Neuron (in vitro differentiated cells): ENCODE measurements around the gene RTN4RL2.

Experiments
- H2AFZ ChIP-seq: one replicate; pipeline ENCODE4 v1.6.1; 2013; ENCODE audit warnings: low read depth, mild to moderate bottlenecking, inconsistent platforms, low read length, moderate library complexity
- H3K27me3 ChIP-seq: one replicate; pipeline ENCODE4 v1.6.1; 2013; ENCODE audit warnings: low read length; ENCODE audit not compliant: insufficient read depth
- H3K36me3 ChIP-seq: one replicate; pipeline ENCODE4 v1.6.1; 2013; ENCODE audit warnings: low read length; ENCODE audit not compliant: insufficient read depth
- H3K4me1 ChIP-seq: one replicate; pipeline ENCODE4 v1.6.1; 2013; ENCODE audit warnings: low read length; ENCODE audit not compliant: insufficient read depth
- H3K4me3 ChIP-seq: 2 replicates; pipeline ENCODE4 v1.5.1; 2013; ENCODE audit warnings: mild to moderate bottlenecking, low read length, moderate library complexity
- H3K9me3 ChIP-seq: one replicate; pipeline ENCODE4 v1.6.1; 2013; ENCODE audit warnings: low read length

The RTN4RL2 gene

GRCh38 chr11:57496109-57496820, 35.9 kb downstream of the RTN4RL2 start:
- H3K4me3 ChIP-seq, result no peak overlapping the region
- H3K27me3 ChIP-seq, result no peaks in the 10 kb centered on the region
- H3K36me3 ChIP-seq, result no peaks in the 10 kb centered on the region
- no peak overlapping the region for H2AFZ ChIP-seq
- peaks cover 11% of the 10 kb centered on the region for H3K4me1 ChIP-seq
- H3K9me3 ChIP-seq, result no peaks in the 10 kb centered on the region

GRCh38 chr11:57497303-57498247, 37.2 kb downstream of the RTN4RL2 start:
- Histone ChIP-seq H3K27me3 (no peaks in the 10 kb centered on the region), H2AFZ (no peak overlapping the region), H3K9me3 (no peaks in the 10 kb centered on the region), H3K36me3 (no peaks in the 10 kb centered on the region), H3K4me3 (no peak overlapping the region), H3K4me1 (peaks cover 11% of the 10 kb centered on the region)

- Histone ChIP-seq H3K27me3 (no peaks in the 10 kb centered on the region), H3K9me3 (no peaks in the 10 kb centered on the region), H3K4me3 (no peak overlapping the region), H2AFZ (no peak overlapping the region), H3K4me1 (peaks cover 11% of the 10 kb centered on the region), H3K36me3 (no peaks in the 10 kb centered on the region)
These were observed 38.2 kb downstream of the RTN4RL2 start for GRCh38 chr11:57498540-57498939.

GRCh38 chr11:57499413-57499982, 39.2 kb downstream of the RTN4RL2 start:
- H3K9me3 ChIP-seq, result no peaks in the 10 kb centered on the region
- H2AFZ ChIP-seq, result peak overlapping the region; percentile 41
- H3K4me1 ChIP-seq, result peaks cover 11% of the 10 kb centered on the region
- H3K4me3 ChIP-seq, result peak overlapping the region; percentile 33
- no peaks in the 10 kb centered on the region for H3K27me3 ChIP-seq
- H3K36me3 ChIP-seq, result no peaks in the 10 kb centered on the region

- Histone ChIP-seq H2AFZ (peak overlapping the region; percentile 41), H3K27me3 (no peaks in the 10 kb centered on the region), H3K9me3 (no peaks in the 10 kb centered on the region), H3K36me3 (no peaks in the 10 kb centered on the region), H3K4me1 (peaks cover 11% of the 10 kb centered on the region), H3K4me3 (peak overlapping the region; percentile 21)
These were observed 39.7 kb downstream of the RTN4RL2 start for GRCh38 chr11:57499983-57500461.

- H3K9me3 ChIP-seq, result no peaks in the 10 kb centered on the region
- H2AFZ ChIP-seq, result no peak overlapping the region
- no peak overlapping the region for H3K4me3 ChIP-seq
- peaks cover 11% of the 10 kb centered on the region for H3K4me1 ChIP-seq
- H3K27me3 ChIP-seq, result no peaks in the 10 kb centered on the region
- H3K36me3 ChIP-seq, result no peaks in the 10 kb centered on the region
These were observed 40.2 kb downstream of the RTN4RL2 start for GRCh38 chr11:57500515-57500914.

- no peak overlapping the region for H3K4me3 ChIP-seq
- no peaks in the 10 kb centered on the region for H3K9me3 ChIP-seq
- H2AFZ ChIP-seq, result no peak overlapping the region
- no peaks in the 10 kb centered on the region for H3K36me3 ChIP-seq
- H3K4me1 ChIP-seq, result peaks cover 11% of the 10 kb centered on the region
- no peaks in the 10 kb centered on the region for H3K27me3 ChIP-seq
These were observed 40.6 kb downstream of the RTN4RL2 start for GRCh38 chr11:57500926-57501325.

- no peaks in the 10 kb centered on the region for H3K27me3 ChIP-seq
- peaks cover 11% of the 10 kb centered on the region for H3K4me1 ChIP-seq
- no peak overlapping the region for H3K4me3 ChIP-seq
- no peak overlapping the region for H2AFZ ChIP-seq
- no peaks in the 10 kb centered on the region for H3K9me3 ChIP-seq
- H3K36me3 ChIP-seq, result no peaks in the 10 kb centered on the region
These were observed 41.6 kb downstream of the RTN4RL2 start for GRCh38 chr11:57501953-57502352.

GRCh38 chr11:57502376-57502775, 42.0 kb downstream of the RTN4RL2 start:
- no peak overlapping the region for H2AFZ ChIP-seq

GRCh38 chr11:57502870-57503269, 42.5 kb downstream of the RTN4RL2 start:
- no peak overlapping the region for H3K4me3 ChIP-seq
- peaks cover 11% of the 10 kb centered on the region for H3K4me1 ChIP-seq

More at GRCh38 chr11:57502376-57502775, 42.0 kb downstream of the RTN4RL2 start:
- Histone ChIP-seq H3K36me3 (no peaks in the 10 kb centered on the region), H3K4me3 (no peak overlapping the region), H3K27me3 (no peaks in the 10 kb centered on the region), H3K4me1 (peaks cover 11% of the 10 kb centered on the region), H3K9me3 (no peaks in the 10 kb centered on the region)

GRCh38 chr11:57504511-57504910, 44.2 kb downstream of the RTN4RL2 start:
- Histone ChIP-seq H3K4me3 (no peak overlapping the region), H3K9me3 (no peaks in the 10 kb centered on the region), H2AFZ (no peak overlapping the region), H3K27me3 (no peaks in the 10 kb centered on the region), H3K36me3 (no peaks in the 10 kb centered on the region), H3K4me1 (peaks cover 8% of the 10 kb centered on the region)

More at GRCh38 chr11:57502870-57503269, 42.5 kb downstream of the RTN4RL2 start:
- Histone ChIP-seq H3K27me3 (no peaks in the 10 kb centered on the region), H2AFZ (no peak overlapping the region), H3K36me3 (no peaks in the 10 kb centered on the region), H3K9me3 (no peaks in the 10 kb centered on the region)

- no peaks in the 10 kb centered on the region for H3K4me1 ChIP-seq
- no peaks in the 10 kb centered on the region for H3K27me3 ChIP-seq
- no peaks in the 10 kb centered on the region for H3K36me3 ChIP-seq
- no peak overlapping the region for H3K4me3 ChIP-seq
- H2AFZ ChIP-seq, result no peak overlapping the region
- no peaks in the 10 kb centered on the region for H3K9me3 ChIP-seq
These were observed 46.2 kb downstream of the RTN4RL2 start for GRCh38 chr11:57506522-57506921.
